DOHH2 (cell line): ENCODE results near the gene FGD6.
"Not testable (repeated sequence)": the region's sequence is repeated elsewhere in the genome, so short reads cannot be mapped to it uniquely, and the experiment has no call there.

Experiments used
- H3F3A ChIP-seq: fragments of 200-600 bp; sonication (generic), shearing (Covaris generic); 2 replicates; pipeline ENCODE4 v1.6.0; 2016; ENCODE audit warnings: antibody characterized with exemption, mild to moderate bottlenecking; ENCODE audit not compliant: control insufficient read depth, insufficient read depth
- H3K27ac ChIP-seq: fragments of 200-600 bp; sonication (generic); 2 replicates; pipeline ENCODE4 v1.5.1; 2014; ENCODE audit warnings: low read depth, mild to moderate bottlenecking, low read length, moderate library complexity
- H3K27me3 ChIP-seq: fragments of 200-600 bp; sonication (generic); 2 replicates; pipeline ENCODE4 v1.6.1; 2014; ENCODE audit warnings: mild to moderate bottlenecking, low read length, mixed read lengths; ENCODE audit not compliant: control insufficient read depth
- H3K36me3 ChIP-seq: fragments of 200-600 bp; sonication (generic); 2 replicates; pipeline ENCODE4 v1.6.1; 2014; ENCODE audit warnings: mild to moderate bottlenecking, low read length, moderate library complexity, mixed read lengths; ENCODE audit not compliant: control insufficient read depth
- H3K4me1 ChIP-seq: fragments of 200-600 bp; sonication (generic); 2 replicates; pipeline ENCODE4 v1.6.1; 2014; ENCODE audit warnings: mild to moderate bottlenecking, low read length, mixed read lengths; ENCODE audit not compliant: control insufficient read depth
- H3K4me2 ChIP-seq: fragments of 200-600 bp; sonication (generic); 2 replicates; pipeline ENCODE4 v1.6.0; 2014; ENCODE audit warnings: mild to moderate bottlenecking, low read length, moderate library complexity
- H3K4me3 ChIP-seq: fragments of 200-600 bp; sonication (generic); 2 replicates; pipeline ENCODE4 v1.5.1; 2014; ENCODE audit warnings: mild to moderate bottlenecking, low read length, mixed read lengths
- H3K79me2 ChIP-seq: fragments of 200-600 bp; sonication (generic); 2 replicates; pipeline ENCODE4 v1.6.1; 2014; ENCODE audit warnings: mild to moderate bottlenecking, low read length, mixed read lengths; ENCODE audit not compliant: control insufficient read depth
- H3K9me2 ChIP-seq: fragments of 200-600 bp; sonication (generic); replicated peaks from 2 replicates; pipeline ENCODE4 v1.6.1; 2014; ENCODE audit warnings: mild to moderate bottlenecking, low read length, mixed read lengths; ENCODE audit not compliant: control insufficient read depth
- H3K9me3 ChIP-seq: fragments of 200-600 bp; sonication (generic); 2 replicates; pipeline ENCODE4 v1.6.1; 2014; ENCODE audit warnings: antibody characterized with exemption, low read length, mixed read lengths; ENCODE audit not compliant: control insufficient read depth, insufficient read depth
- H4K20me1 ChIP-seq: fragments of 200-600 bp; sonication (generic); 2 replicates; pipeline ENCODE4 v1.6.0; 2014; ENCODE audit warnings: low read depth, mild to moderate bottlenecking, antibody characterized with exemption, low read length, moderate library complexity; ENCODE audit not compliant: control insufficient read depth, insufficient read depth
- EZH2phosphoT487 ChIP-seq: fragments of 200-600 bp; sonication (generic); IDR thresholded peaks from 2 replicates; pipeline ENCODE4 v1.6.1; 2017; ENCODE audit warnings: borderline replicate concordance, mild to moderate bottlenecking, antibody characterized with exemption, low read length, moderate library complexity, mixed read lengths
- TF ChIP-seq, protein P1 (sequence below): fragments of 200-600 bp; sonication (generic); IDR thresholded peaks from one replicate; pipeline ENCODE4 v1.5.1; 2014; ENCODE audit warnings: antibody characterized with exemption, mild to moderate bottlenecking, low read depth, low read length; ENCODE audit not compliant: poor library complexity, severe bottlenecking

The FGD6 gene

DNA sequence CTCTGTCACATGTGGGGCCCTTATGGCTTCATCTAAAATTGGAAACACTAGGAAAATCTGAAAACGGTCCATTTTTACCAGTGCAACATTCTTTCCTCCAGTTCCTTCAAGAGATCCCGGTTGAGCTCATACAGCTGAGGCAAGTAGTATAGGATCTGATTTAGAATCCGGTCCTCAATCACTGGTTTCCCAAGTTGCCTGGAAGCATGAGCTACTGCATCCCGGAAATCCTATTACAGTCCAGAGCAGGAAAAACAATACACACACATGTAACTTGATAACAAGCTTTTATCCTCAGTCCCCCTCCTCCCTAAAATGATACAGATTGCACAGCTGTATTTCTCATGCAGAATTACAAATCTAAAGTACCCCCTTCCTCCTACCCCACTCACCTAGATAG lies 76.0 kb downstream of the FGD6 start:
- Histone ChIP-seq H3K4me2 (no peak overlapping the region), H3F3A (0 out of 2 replicates have a peak, but pooled peaks cover 2% of the 10 kb centered on the region), H3K4me3 (no peak overlapping the region), H3K9me3 (no peaks in the 10 kb centered on the region), H3K4me1 (no peaks in the 10 kb centered on the region), H3K36me3 (peaks cover 62% of the 10 kb centered on the region), H3K79me2 (no peaks in the 10 kb centered on the region), H3K9me2 (no peaks in the 10 kb centered on the region), H3K27ac (no peak overlapping the region), H3K27me3 (no peaks in the 10 kb centered on the region), H4K20me1 (no peaks in the 10 kb centered on the region)
- TF ChIP-seq EZH2phosphoT487, result no peak
- TF ChIP-seq, protein P1, sequence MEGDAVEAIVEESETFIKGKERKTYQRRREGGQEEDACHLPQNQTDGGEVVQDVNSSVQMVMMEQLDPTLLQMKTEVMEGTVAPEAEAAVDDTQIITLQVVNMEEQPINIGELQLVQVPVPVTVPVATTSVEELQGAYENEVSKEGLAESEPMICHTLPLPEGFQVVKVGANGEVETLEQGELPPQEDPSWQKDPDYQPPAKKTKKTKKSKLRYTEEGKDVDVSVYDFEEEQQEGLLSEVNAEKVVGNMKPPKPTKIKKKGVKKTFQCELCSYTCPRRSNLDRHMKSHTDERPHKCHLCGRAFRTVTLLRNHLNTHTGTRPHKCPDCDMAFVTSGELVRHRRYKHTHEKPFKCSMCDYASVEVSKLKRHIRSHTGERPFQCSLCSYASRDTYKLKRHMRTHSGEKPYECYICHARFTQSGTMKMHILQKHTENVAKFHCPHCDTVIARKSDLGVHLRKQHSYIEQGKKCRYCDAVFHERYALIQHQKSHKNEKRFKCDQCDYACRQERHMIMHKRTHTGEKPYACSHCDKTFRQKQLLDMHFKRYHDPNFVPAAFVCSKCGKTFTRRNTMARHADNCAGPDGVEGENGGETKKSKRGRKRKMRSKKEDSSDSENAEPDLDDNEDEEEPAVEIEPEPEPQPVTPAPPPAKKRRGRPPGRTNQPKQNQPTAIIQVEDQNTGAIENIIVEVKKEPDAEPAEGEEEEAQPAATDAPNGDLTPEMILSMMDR, result no peak

DNA sequence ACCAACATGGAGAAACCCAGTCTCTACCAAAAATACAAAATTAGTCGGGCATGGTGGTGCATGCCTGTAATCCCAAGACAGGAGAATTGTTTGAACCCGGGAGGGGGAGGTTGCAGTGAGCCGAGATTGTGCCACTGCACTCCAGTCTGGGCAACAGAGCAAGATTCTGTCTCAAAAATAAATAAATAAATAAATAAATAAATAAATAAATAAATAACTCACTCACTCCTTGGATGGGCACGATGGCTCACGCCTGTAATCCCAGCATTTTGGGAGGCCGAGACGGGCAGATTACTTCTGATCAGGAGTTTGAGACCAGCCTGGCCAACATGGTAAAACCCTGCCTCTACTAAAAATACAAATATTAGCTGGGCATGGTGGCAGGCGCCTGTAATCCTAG lies 79.2 kb downstream of the FGD6 start:
- not testable (repeated sequence) for H3K27me3 ChIP-seq, H3K27ac ChIP-seq, H3K4me2 ChIP-seq, H3K9me2 ChIP-seq, H3F3A ChIP-seq, H3K4me3 ChIP-seq, H3K4me1 ChIP-seq, H3K79me2 ChIP-seq, H4K20me1 ChIP-seq, H3K9me3 ChIP-seq
- H3K36me3 ChIP-seq, result peaks cover 80% of the 10 kb centered on the region

DNA sequence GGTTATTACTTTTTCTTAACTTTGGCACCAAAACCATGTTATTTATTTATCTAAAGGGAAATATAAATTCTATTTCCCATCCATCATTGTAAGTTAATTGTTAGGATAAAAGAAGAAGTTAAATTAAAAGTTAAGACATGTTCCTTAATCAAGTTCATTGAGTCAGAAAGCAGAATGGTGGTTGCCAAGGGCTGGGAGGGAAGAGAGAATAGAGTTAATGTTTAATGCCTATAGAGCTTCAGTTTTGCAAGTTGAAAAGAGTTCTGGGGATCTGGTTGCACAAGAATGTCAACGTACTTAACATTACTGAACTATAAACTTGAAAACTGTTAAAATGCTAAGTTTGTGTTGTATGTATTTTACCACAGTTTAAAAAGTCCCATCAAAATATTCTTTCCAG lies 80.7 kb downstream of the FGD6 start:
- Histone ChIP-seq H3K79me2 (no peaks in the 10 kb centered on the region), H3K4me3 (no peak overlapping the region), H3K27me3 (no peaks in the 10 kb centered on the region), H3K36me3 (peaks cover 81% of the 10 kb centered on the region), H3K9me3 (no peaks in the 10 kb centered on the region), H4K20me1 (no peaks in the 10 kb centered on the region), H3K27ac (no peak overlapping the region), H3K4me1 (no peaks in the 10 kb centered on the region), H3K4me2 (no peak overlapping the region), H3F3A (0 out of 2 replicates have a peak, but pooled peaks cover 2% of the 10 kb centered on the region), H3K9me2 (no peaks in the 10 kb centered on the region)
- no peak for TF ChIP-seq EZH2phosphoT487
- TF ChIP-seq, protein P1, result no peak

DNA sequence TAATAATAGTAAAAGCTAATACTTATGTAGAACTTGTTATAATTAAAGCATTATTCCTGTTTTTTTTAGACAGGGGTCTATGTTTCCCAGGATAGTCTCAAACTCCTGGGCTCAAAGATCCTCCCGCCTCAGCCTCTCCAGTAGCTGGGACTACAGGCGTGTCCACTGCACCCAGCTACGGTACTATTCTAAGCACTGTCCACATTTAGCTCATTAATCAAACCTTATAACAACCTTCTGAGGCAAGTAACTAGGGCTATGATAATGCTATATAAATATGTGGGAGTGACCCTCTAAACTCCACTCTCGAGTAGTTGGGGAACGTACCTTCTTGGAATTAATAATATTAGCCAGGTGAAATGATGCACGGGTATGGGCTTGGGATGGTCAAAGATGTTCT lies 83.2 kb downstream of the FGD6 start:
- Histone ChIP-seq H3K4me3 (no peak overlapping the region), H3K36me3 (peaks cover 83% of the 10 kb centered on the region)
- TF ChIP-seq, protein P1, result no peak
- no peak for TF ChIP-seq EZH2phosphoT487

More for the DNA sequence above, 83.2 kb downstream of the FGD6 start:
- Histone ChIP-seq H3K4me1 (no peaks in the 10 kb centered on the region), H3K4me2 (no peak overlapping the region), H3K9me2 (no peaks in the 10 kb centered on the region), H3F3A (0 out of 2 replicates have a peak, but pooled peaks cover 2% of the 10 kb centered on the region), H3K9me3 (no peaks in the 10 kb centered on the region), H3K79me2 (no peaks in the 10 kb centered on the region), H4K20me1 (no peaks in the 10 kb centered on the region), H3K27me3 (no peaks in the 10 kb centered on the region), H3K27ac (no peak overlapping the region)
